Stimulated activated CD8-positive, alpha-beta memory T cell treated with anti-CD3 and anti-CD28 coated beads, Interleukin-7, amount 100 ng/mL, for 1 hour (primary cell): Measurements from ENCODE around the gene IL6R.
"Not testable (repeated sequence)": the region's sequence is repeated elsewhere in the genome, so short reads cannot be mapped to it uniquely, and the experiment has no call there.

Experiments
- DNase-seq, 2 donors: peaks; one replicate each; pipeline ENCODE4 v3.0.0-alpha.2; 2020; ENCODE audit warnings: low read depth in 2 of 2

The IL6R gene

DNA sequence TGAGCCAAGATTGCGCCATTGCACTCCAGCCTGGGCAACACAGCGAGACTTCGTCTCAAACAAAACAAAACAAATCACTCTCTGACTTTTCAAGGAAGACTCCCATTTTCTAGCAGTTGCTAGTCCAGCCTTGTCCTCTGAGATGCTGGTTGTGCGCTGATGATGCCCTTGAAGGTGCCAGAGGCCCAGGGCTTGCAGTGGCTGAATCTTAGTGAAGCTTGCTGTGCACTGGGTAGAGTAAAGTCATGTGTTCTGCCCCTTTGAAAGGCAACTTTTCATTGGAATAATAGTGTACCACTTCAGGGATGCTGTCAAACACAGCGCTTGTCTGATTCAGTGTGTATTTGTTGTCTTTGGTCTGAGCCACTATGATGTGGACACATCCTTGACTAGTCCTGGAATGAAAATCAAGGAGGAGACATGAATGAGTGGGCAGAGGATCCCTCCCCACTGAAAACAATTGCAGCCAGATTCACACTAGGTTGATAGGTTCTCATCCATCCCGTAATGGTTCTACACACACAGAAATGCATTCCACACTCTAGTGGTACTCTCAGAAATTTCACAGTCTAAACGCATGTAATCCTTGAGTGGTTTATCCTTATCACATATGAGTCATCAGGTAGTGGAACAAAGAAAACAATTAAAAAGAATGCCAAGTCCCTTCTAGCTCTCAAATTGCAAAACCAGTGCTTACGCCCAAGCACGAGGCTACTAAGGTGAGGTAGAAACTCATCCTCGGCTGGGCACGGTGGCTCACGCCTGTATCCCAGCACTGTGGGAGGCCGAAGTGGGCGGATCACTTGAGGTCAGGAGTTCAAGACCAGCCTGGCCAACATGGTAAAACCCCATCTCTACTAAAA is 79.0 kb downstream of the IL6R start:
- no peak for DNase-seq

DNA sequence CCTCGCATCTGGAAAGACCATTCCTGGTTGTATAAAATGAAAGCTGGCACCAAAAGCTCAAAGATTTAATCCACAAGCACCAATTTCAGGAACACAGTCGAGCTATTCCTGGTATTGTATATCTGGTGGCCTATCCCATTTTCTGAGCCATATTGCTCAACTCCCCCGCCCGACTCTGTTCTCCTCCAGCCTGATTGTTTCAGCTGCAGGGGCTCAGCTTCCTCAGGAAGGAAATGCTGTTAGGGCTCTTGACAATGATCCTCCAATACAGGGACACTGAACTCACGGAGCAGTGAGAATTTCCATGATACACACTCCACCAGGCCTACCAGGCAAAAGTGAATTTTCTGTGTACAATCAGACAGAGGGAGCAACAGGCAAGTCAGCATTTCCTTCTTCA is 80.0 kb downstream of the IL6R start:
- DNase-seq: no peak

GRCh38 chr1:154485910-154486496 is 80.9 kb downstream of the IL6R start:
- no peak for DNase-seq

DNA sequence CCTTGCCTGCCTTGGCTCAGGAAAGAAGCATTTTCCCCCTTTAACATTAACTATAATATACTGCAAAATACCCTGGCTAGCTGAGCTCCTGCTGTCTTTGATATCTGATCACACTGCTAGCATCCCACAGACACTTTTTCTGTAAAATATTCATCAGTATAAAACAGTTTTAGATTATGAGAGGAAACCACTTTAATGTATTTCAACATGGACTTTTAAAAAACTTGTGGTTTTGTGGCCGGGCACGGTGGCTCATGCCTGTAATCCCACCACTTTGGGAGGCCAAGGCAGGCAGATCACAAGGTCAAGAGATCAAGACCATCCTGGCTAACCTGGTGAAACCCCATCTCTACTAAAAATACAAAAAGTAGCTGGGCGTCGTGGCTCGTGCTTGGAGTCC is 81.6 kb downstream of the IL6R start:
- not testable (repeated sequence) for DNase-seq

DNA sequence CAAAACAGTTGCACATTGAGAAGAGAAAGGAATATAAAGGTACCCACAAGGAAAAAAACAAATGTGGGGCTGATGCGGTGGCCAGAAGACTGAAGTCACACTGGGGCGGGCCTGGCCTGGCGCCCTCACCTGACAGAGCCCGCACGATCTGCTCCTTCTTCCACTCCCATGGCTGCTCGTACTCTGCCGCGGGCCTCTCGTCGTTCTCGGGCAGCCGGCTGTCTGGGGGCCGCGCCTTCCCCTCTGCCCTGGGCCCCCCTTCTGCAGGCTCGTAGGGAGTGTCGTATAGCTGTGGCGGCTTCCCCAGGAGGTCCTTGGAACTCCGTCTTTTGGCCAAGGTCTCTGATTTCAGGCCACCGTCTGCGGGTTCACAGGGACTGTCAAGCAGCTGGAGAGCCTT is 83.8 kb downstream of the IL6R start:
- DNase-seq: no peak

DNA sequence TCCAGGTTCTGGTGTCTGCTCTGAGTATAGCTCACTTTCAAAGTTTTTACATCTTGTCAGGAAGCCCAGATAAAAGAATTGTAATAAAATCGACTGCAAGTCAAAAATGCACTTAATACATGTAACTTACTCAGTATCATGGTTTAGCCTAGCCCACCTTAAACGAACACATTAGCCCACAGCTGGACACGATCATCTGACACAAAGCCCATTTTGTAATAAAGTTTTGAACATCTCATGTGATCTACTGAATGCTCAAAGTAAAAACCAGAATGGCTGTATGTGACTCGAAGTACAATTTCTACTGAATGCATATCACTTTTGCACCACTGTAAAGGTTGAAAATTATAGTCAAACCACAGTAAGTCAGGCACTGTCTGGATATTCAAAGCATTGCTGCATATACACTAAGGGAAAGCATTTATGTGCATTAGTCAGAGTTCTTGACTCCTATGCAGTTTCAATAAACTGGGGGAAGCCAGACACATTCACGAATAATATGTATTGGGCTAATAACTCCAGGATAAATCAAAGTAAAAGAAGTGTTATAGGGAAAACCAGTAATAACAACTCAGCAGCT is 84.6 kb downstream of the IL6R start:
- no peak for DNase-seq

DNA sequence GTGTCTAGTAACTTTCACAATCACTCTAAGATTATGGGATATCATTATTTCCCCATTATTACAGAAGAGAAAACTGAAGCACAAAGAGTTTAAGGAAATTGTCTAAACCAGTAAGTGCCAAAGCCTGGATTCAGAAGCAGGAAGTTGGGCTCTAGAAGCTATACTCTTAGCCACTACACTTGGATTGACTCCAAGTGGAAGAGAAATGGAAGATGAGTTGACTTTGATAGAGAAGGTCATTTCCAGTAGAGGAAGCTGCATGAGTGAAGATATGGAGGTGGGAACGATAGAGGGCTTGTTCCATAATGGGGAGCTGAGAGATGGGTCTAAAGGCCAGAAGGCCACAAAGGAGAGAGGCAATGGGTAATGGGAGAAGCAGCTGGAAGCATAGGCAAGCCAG is 85.2 kb downstream of the IL6R start:
- DNase-seq: no peak

GRCh38 chr1:154492115-154492514 is 87.0 kb downstream of the IL6R start:
- no peak for DNase-seq

- DNase-seq: no peak
Measured at GRCh38 chr1:154493276-154493675, 88.1 kb downstream of the IL6R start.

- DNase-seq: no peak
Measured at GRCh38 chr1:154495496-154496273, 90.5 kb downstream of the IL6R start.

DNA sequence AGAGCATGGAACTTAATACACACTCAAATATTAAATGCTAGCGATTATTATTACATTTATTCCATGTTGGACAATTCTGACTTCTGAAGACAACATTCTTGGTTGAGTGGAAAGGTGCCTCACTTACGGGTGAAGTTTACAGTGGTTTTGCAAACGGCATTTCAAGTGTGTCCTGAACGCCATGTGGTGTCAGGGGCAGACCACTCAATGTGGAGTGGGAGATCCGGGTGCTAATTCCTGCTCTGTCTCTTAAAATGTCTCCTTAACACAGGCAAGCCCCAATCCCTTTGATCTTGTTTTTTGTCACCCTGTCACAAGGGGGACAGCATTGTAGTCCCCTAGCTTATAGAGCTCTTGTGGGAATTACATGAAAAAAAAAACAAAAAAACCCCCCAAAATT is 91.2 kb downstream of the IL6R start:
- DNase-seq: no peak

GRCh38 chr1:154497026-154497806 is 92.1 kb downstream of the IL6R start:
- no peak for DNase-seq

DNA sequence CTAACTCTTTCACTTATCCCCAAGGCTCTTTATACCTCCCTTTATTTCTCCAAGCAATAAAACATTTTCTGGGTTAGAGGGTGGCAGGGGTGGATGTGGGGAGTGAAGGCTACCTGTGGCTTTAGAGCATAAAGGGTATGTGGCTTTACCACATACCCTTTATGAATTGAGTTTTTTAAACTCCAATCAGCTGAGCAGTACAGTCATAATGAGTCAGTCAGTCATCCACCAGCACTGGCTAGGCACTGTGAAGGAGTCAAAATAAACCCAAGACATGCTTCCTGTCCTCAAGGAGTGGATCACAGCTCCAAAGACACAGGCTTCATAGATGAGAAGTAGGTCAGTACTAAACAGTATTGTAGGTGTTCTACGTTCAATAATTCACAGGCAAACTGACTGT is 94.3 kb downstream of the IL6R start:
- DNase-seq: no peak

- no peak for DNase-seq
Measured at GRCh38 chr1:154500533-154500932, 95.4 kb downstream of the IL6R start.

- DNase-seq: no peak
Measured at GRCh38 chr1:154501423-154502065, 96.4 kb downstream of the IL6R start.

DNA sequence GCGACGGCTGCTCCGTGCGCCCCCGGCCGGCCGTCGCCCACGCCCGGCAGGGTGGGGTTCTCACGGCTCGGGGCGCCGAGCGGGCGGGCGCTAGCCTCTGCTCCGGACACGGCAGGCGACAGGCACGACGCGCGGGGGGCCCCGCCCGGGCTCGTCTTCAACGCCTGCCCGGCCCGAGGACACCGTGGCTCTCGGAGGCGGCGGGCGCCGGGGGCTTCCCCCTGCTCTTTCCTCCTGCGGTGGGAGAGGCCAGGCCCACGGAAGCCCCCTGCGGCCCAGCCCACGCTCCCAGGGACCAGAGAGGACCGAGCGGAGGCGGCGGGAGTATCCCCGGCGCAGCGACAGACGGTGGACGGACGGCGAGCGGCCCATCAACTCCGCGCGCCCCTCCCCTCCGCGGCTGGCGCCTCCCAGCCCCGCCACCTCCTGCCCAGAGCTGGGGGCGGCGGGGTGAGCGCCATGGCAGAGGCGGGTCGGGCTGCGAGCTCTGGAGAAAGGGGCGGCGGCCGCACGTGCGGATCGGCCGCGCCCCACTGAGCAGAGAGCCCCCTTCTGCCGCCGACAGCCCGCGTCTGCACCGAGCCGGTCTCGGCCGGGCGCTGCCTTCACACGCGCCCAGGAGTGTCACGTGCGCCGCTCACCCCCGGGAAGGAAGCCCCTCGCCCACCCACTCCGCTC is 97.1 kb downstream of the IL6R start, which contains the start of the genes SHE and TDRD10:
Gene SHE (minus strand): TSS at position 347 of the 678 bp plus-strand sequence. CDS start 386 bp downstream, outside the sequence.
Gene TDRD10 (plus strand): TSS at position 154 of the 678 bp plus-strand sequence. CDS start 4,685 bp downstream, outside the sequence.
- no peak for DNase-seq

- no peak for DNase-seq
Measured at GRCh38 chr1:154502744-154503115, 97.6 kb downstream of the IL6R start.

DNA sequence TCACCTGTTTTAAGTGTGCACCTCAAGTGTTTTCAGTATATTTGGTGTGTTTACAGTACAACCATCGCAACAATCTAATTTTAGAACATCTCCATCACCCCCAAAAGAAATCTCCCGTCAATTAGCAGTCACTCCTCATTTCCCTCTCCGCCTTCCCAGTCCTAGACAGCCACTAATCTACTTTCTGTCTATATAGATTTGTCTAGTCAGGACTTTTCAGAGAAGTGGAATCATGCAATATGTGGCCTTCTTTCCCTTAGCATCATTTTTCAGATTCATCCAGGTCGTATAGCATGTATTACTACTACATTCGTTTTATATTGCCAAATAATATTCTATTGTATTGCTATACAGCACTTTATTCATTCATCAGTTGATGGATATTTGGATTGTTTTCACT is 98.8 kb downstream of the IL6R start:
- no peak for DNase-seq

DNA sequence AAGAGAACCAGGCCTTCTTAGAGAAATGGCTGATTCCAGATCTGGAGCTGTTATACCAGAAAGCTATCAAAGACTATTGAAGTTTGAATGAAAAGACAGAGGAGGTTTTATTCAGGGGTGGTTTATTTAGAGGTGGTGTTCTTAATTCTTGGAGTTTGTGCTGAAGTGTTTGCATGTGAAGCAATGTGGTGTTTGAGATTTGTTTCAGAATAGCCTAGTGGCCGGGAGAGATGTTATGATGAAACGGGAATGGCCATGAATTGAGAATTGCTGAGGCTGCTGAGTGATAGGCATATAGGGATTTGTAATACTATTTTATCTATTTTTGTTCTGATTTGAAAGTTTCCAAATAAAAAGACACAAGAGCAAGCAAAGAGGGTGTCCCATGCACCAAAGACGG is 107.6 kb downstream of the IL6R start:
- DNase-seq: no peak

- no peak for DNase-seq
Measured at GRCh38 chr1:154514066-154514553, 109.0 kb downstream of the IL6R start.
